ENCODE data around the gene SNX9.

Gene SNX9

GRCh38 chr6:157831424-157832249 is 8.6 kb downstream of the SNX9 start:
- H3K4me3 ChIP-seq (ENCODE audit: low read depth, low read length, poor library complexity, severe bottlenecking), result no peak overlapping the region
- TF ChIP-seq CTCF (IDR thresholded peaks at IDR 0.05; ENCODE audit: low read length) (no peak), EZH2 (IDR thresholded peaks at IDR 0.05; ENCODE audit: borderline replicate concordance, low read length) (no peak)

GRCh38 chr6:157832250-157832967 is 9.4 kb downstream of the SNX9 start:
- H3K9me3 ChIP-seq (ENCODE audit: low read length), result no peaks in the 10 kb centered on the region

More at GRCh38 chr6:157831424-157832249, 8.6 kb downstream of the SNX9 start:
- Histone ChIP-seq H3K4me2 (ENCODE audit: low read length) (no peak overlapping the region), H3F3A (ENCODE audit: insufficient read depth, low read length) (no peaks in the 10 kb centered on the region), H3K27me3 (ENCODE audit: insufficient read depth, low read length) (no peaks in the 10 kb centered on the region; the same call in 1 of the 2 replicates), H3K4me1 (ENCODE audit: insufficient read depth, low read length, severe bottlenecking) (no peaks in the 10 kb centered on the region), H3K27ac (ENCODE audit: low read depth, low read length, poor library complexity, severe bottlenecking) (no peak overlapping the region), H3K9ac (ENCODE audit: low read length) (no peak overlapping the region), H4K20me1 (ENCODE audit: insufficient read depth, low read length) (no peaks in the 10 kb centered on the region), H3K36me3 (ENCODE audit: insufficient read depth, low read length) (no peaks in the 10 kb centered on the region), H3K9me2 (ENCODE audit: low read depth, low read length) (no peaks in the 10 kb centered on the region), H3K9me3 (ENCODE audit: low read length) (no peaks in the 10 kb centered on the region), H3K79me2 (ENCODE audit: insufficient read depth, low read length) (no peaks in the 10 kb centered on the region), H2AFZ (ENCODE audit: low read length) (no peak overlapping the region)

GRCh38 chr6:157834549-157834948 is 11.5 kb downstream of the SNX9 start:
- TF ChIP-seq CTCF (IDR thresholded peaks at IDR 0.05; ENCODE audit: low read length), result no peak
- TF ChIP-seq EZH2 (IDR thresholded peaks at IDR 0.05; ENCODE audit: borderline replicate concordance, low read length), result no peak
- H3K9me2 ChIP-seq (ENCODE audit: low read depth, low read length), result no peaks in the 10 kb centered on the region
- H3K4me2 ChIP-seq (ENCODE audit: low read length), result no peak overlapping the region
- no peaks in the 10 kb centered on the region for H4K20me1 ChIP-seq (ENCODE audit: insufficient read depth, low read length)
- H3K9me3 ChIP-seq (ENCODE audit: low read length), result no peaks in the 10 kb centered on the region
- no peaks in the 10 kb centered on the region; the same call in 1 of the 2 replicates for H3K27me3 ChIP-seq (ENCODE audit: insufficient read depth, low read length)
- H3F3A ChIP-seq (ENCODE audit: insufficient read depth, low read length), result no peaks in the 10 kb centered on the region
- no peaks in the 10 kb centered on the region for H3K79me2 ChIP-seq (ENCODE audit: insufficient read depth, low read length)
- no peak overlapping the region for H3K9ac ChIP-seq (ENCODE audit: low read length)
- no peaks in the 10 kb centered on the region for H3K36me3 ChIP-seq (ENCODE audit: insufficient read depth, low read length)
- no peak overlapping the region for H2AFZ ChIP-seq (ENCODE audit: low read length)
- H3K27ac ChIP-seq (ENCODE audit: low read depth, low read length, poor library complexity, severe bottlenecking), result no peak overlapping the region
- H3K4me3 ChIP-seq (ENCODE audit: low read depth, low read length, poor library complexity, severe bottlenecking), result no peak overlapping the region
- no peaks in the 10 kb centered on the region for H3K4me1 ChIP-seq (ENCODE audit: insufficient read depth, low read length, severe bottlenecking)

More at GRCh38 chr6:157832250-157832967, 9.4 kb downstream of the SNX9 start:
- Histone ChIP-seq H3K27ac (ENCODE audit: low read depth, low read length, poor library complexity, severe bottlenecking) (no peak overlapping the region), H3K36me3 (ENCODE audit: insufficient read depth, low read length) (no peaks in the 10 kb centered on the region), H2AFZ (ENCODE audit: low read length) (no peak overlapping the region), H3K4me3 (ENCODE audit: low read depth, low read length, poor library complexity, severe bottlenecking) (no peak overlapping the region), H3K27me3 (ENCODE audit: insufficient read depth, low read length) (no peaks in the 10 kb centered on the region; the same call in 1 of the 2 replicates), H3K79me2 (ENCODE audit: insufficient read depth, low read length) (no peaks in the 10 kb centered on the region), H3K9ac (ENCODE audit: low read length) (no peak overlapping the region), H3K4me1 (ENCODE audit: insufficient read depth, low read length, severe bottlenecking) (no peaks in the 10 kb centered on the region), H3K4me2 (ENCODE audit: low read length) (no peak overlapping the region), H3K9me2 (ENCODE audit: low read depth, low read length) (no peaks in the 10 kb centered on the region), H4K20me1 (ENCODE audit: insufficient read depth, low read length) (no peaks in the 10 kb centered on the region), H3F3A (ENCODE audit: insufficient read depth, low read length) (no peaks in the 10 kb centered on the region)
- TF ChIP-seq EZH2 (IDR thresholded peaks at IDR 0.05; ENCODE audit: borderline replicate concordance, low read length), result no peak
- TF ChIP-seq CTCF (IDR thresholded peaks at IDR 0.05; ENCODE audit: low read length), result no peak
